ENCODE results near the gene PUM2. TPM values are rescaled to one million over a fixed set of nuclear protein-coding genes. Genes with fewer than 3 reads are reported as not detected.

Gene PUM2
- total and polyA plus RNA-seq, 11 donors: 18.6 to 75.4 (median 58.5) TPM

DNA sequence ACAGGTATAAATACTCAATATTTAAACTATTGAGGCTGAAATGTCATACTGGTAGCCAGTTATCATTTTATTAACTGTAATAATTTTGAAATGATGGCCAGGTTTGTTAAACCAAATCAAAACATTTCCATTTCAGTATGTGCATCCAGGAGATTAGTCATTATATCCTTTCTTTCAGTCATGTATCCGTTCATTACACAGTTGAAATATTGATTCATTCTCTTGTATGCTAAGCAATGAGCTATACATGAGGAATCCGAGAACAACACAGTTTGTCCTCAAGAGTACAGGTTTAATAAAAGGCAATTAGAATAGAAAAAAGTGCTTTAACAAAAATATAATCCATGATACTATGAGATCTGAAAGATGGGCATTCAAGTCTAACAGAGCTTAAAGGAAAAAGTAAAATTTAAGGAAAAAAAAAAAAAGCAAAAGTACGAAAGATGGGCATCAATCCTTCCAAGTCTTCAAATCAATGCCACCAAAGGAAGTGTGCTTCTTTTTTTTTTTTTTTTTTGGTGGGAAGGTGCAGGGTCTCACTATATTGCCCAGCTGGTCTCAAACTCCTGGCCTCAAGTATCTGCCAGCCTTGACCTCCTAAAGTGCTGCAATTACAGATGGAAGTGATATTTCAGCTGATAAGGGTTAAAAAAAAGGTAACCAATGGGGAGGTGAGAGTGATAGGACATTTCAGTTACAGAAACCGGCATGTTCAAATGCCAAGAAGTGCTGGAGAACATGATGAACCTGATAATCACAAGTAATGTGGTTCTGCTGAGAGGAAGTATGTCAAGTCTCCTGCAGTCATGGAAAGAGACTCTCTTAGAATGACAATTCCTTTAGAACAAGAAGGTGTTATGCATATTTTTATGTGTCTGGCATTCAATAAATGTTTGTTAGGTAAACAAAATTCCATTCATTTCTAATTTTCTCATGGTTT, 35.8 kb downstream of the PUM2 start:
- no peak for ATAC-seq
- H3K4me3 ChIP-seq: no peak overlapping the region
- no peak for DNase-seq
- H3K36me3 ChIP-seq: peaks cover 0 to 97% (median 92%) of the 10 kb centered on the region in 9 donors
- intact Hi-C loops (cut with DNase I): no loop called here
- TF ChIP-seq, protein P1, sequence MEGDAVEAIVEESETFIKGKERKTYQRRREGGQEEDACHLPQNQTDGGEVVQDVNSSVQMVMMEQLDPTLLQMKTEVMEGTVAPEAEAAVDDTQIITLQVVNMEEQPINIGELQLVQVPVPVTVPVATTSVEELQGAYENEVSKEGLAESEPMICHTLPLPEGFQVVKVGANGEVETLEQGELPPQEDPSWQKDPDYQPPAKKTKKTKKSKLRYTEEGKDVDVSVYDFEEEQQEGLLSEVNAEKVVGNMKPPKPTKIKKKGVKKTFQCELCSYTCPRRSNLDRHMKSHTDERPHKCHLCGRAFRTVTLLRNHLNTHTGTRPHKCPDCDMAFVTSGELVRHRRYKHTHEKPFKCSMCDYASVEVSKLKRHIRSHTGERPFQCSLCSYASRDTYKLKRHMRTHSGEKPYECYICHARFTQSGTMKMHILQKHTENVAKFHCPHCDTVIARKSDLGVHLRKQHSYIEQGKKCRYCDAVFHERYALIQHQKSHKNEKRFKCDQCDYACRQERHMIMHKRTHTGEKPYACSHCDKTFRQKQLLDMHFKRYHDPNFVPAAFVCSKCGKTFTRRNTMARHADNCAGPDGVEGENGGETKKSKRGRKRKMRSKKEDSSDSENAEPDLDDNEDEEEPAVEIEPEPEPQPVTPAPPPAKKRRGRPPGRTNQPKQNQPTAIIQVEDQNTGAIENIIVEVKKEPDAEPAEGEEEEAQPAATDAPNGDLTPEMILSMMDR (IDR thresholded peaks at IDR 0.05): no peak
- TF ChIP-seq POLR2A (IDR thresholded peaks at IDR 0.05): no peak
- 78 to 85% (median 81%) methylated on average over 4 of the region's 4 CpGs for WGBS, 4 donors
- H3K9me3 ChIP-seq: no peaks in the 10 kb centered on the region
- H3K4me1 ChIP-seq: peaks cover 0 to 4% (median 0%) of the 10 kb centered on the region in 12 donors
- no peak overlapping the region for H3K27ac ChIP-seq
- no peaks in the 10 kb centered on the region for H3K27me3 ChIP-seq

DNA sequence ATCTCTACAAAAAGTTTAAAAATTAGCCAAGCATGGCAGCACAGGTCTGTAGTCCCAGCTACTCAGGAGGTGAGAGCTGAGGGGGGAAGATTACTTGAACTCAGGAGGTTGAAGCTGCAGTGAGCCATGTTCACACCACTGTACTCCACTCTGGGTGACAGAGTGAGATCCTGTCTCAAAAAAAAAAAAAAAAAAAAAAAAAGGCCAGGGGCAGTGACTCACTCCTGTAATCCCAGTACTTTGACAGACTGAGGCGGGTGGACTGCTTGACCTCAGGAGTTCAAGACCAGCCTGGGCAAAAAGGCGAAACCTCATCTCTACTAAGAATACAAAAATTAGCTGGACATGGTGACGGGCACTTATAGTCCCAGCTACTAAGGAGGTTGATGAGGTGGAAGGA, 37.0 kb downstream of the PUM2 start:
- Histone ChIP-seq H3K4me3 (no peak overlapping the region), H3K27ac (no peak overlapping the region), H3K4me1 (peaks cover 0 to 4% (median 0%) of the 10 kb centered on the region in 12 donors), H3K36me3 (peaks cover 0 to 97% (median 92%) of the 10 kb centered on the region in 9 donors), H3K9me3 (no peaks in the 10 kb centered on the region), H3K27me3 (no peaks in the 10 kb centered on the region)
- TF ChIP-seq, protein P1 (IDR thresholded peaks at IDR 0.05): no peak
- TF ChIP-seq POLR2A (IDR thresholded peaks at IDR 0.05): no peak
- intact Hi-C loops (cut with DNase I): no loop called here
- peak in 1 of 4 donors; percentile 18 for ATAC-seq
- 95 to 100% (median 99%) methylated on average over 3 of the region's 3 CpGs for WGBS, 4 donors
- no peak for DNase-seq

- ATAC-seq: no peak
- no peaks in the 10 kb centered on the region for H3K4me1 ChIP-seq
Observed at GRCh38 chr2:20309001-20309400, 41.6 kb downstream of the PUM2 start.

GRCh38 chr2:20307311-20307710, 43.3 kb downstream of the PUM2 start:
- no peaks in the 10 kb centered on the region for H3K4me1 ChIP-seq
- intact Hi-C loops (cut with DNase I): no loop called here
- H3K27ac ChIP-seq: no peak overlapping the region
- no peak for TF ChIP-seq POLR2A (IDR thresholded peaks at IDR 0.05)
- TF ChIP-seq, protein P1 (IDR thresholded peaks at IDR 0.05): no peak
- ATAC-seq: no peak
- no peaks in the 10 kb centered on the region for H3K27me3 ChIP-seq
- DNase-seq: no peak
- H3K4me3 ChIP-seq: no peak overlapping the region
- no peaks in the 10 kb centered on the region for H3K9me3 ChIP-seq
- peaks cover 0 to 93% (median 73%) of the 10 kb centered on the region in 9 donors for H3K36me3 ChIP-seq

More at GRCh38 chr2:20309001-20309400, 41.6 kb downstream of the PUM2 start:
- no peaks in the 10 kb centered on the region for H3K27me3 ChIP-seq
- H3K36me3 ChIP-seq: peaks cover 0 to 94% (median 86%) of the 10 kb centered on the region in 9 donors
- H3K27ac ChIP-seq: no peak overlapping the region
- H3K4me3 ChIP-seq: no peak overlapping the region
- no peak for DNase-seq
- intact Hi-C loops (cut with DNase I): no loop called here
- 89 to 96% (median 92%) methylated on average over 2 of the region's 2 CpGs for WGBS, 4 donors
- no peaks in the 10 kb centered on the region for H3K9me3 ChIP-seq
- TF ChIP-seq POLR2A (IDR thresholded peaks at IDR 0.05): no peak
- TF ChIP-seq, protein P1 (IDR thresholded peaks at IDR 0.05): no peak
